Liver (tissue), 9 donors: ENCODE measurements around the gene COX19. TPM values are rescaled to one million over a fixed set of nuclear protein-coding genes. Genes with fewer than 3 reads are reported as not detected.
"Not testable (repeated sequence)": the region's sequence is repeated elsewhere in the genome, so short reads cannot be mapped to it uniquely, and the experiment has no call there.

Source experiments
- DNase-seq: peaks from one replicate; pipeline ENCODE4 v3.0.0-alpha.2; 2017; ENCODE audit warnings: low spot score
- H3K27ac ChIP-seq, 2 donors: one replicate each; pipeline ENCODE4 v1.7.0; 2013; ENCODE audit warnings: inconsistent platforms in 2 of 2, low read length in 2 of 2, control low read depth in 1 of 2, low read depth in 1 of 2, mild to moderate bottlenecking in 1 of 2
- H3K27me3 ChIP-seq, 4 donors: one replicate each; pipeline versions ENCODE4 v1.6.1 to v1.7.0; 2013; ENCODE audit warnings: low read length in 3 of 4, inconsistent platforms in 1 of 4, mild to moderate bottlenecking in 1 of 4, moderate library complexity in 1 of 4; ENCODE audit not compliant: control insufficient read depth in 4 of 4, insufficient read depth in 4 of 4
- H3K36me3 ChIP-seq, 4 donors: one replicate each; pipeline versions ENCODE4 v1.6.1 to v1.7.0; 2013; ENCODE audit warnings: low read length in 3 of 4, mild to moderate bottlenecking in 3 of 4, low read depth in 1 of 4, moderate library complexity in 1 of 4; ENCODE audit not compliant: control insufficient read depth in 4 of 4, insufficient read depth in 3 of 4
- H3K4me1 ChIP-seq, 4 donors: one replicate each; pipeline versions ENCODE4 v1.6.1 to v1.7.0; 2013; ENCODE audit warnings: low read length in 3 of 4, mild to moderate bottlenecking in 3 of 4, moderate library complexity in 1 of 4; ENCODE audit not compliant: control insufficient read depth in 4 of 4, insufficient read depth in 4 of 4
- H3K4me3 ChIP-seq, 3 donors: one replicate each; pipeline versions ENCODE4 v1.6.1 to v1.7.0; 2013; ENCODE audit warnings: low read length in 3 of 3, control low read depth in 1 of 3, low read depth in 1 of 3, mild to moderate bottlenecking in 1 of 3
- H3K9ac ChIP-seq, 2 donors: one replicate each; pipeline ENCODE4 v1.7.0; 2013; ENCODE audit warnings: low read length in 2 of 2, mild to moderate bottlenecking in 2 of 2, moderate library complexity in 2 of 2, control low read depth in 1 of 2, low read depth in 1 of 2
- H3K9me3 ChIP-seq, 4 donors: one replicate each; pipeline versions ENCODE4 v1.6.1 to v1.7.0; 2013; ENCODE audit warnings: low read length in 3 of 4; ENCODE audit not compliant: control insufficient read depth in 4 of 4
- EGR1 ChIP-seq, 2 donors: IDR thresholded peaks; 2 replicates each; pipeline ENCODE4 v1.6.1; 2016 to 2018; ENCODE audit warnings: antibody characterized with exemption in 2 of 2, low read depth in 2 of 2
- FOXA1 ChIP-seq: IDR thresholded peaks from 2 replicates; pipeline ENCODE4 v1.6.1; 2016; ENCODE audit warnings: antibody characterized with exemption
- FOXA2 ChIP-seq: IDR thresholded peaks from 2 replicates; pipeline ENCODE4 v1.6.1; 2016; ENCODE audit warnings: antibody characterized with exemption
- HNF4A ChIP-seq, 2 donors: conservative IDR thresholded peaks; 2 replicates each; pipeline ENCODE4 v1.6.1; 2016; ENCODE audit warnings: antibody characterized with exemption in 2 of 2, mild to moderate bottlenecking in 2 of 2
- HNF4G ChIP-seq: IDR thresholded peaks from 2 replicates; pipeline ENCODE4 v1.6.1; 2016; ENCODE audit warnings: antibody characterized with exemption
- NR2F2 ChIP-seq: IDR thresholded peaks from 2 replicates; pipeline ENCODE4 v1.6.1; 2016; ENCODE audit warnings: antibody characterized with exemption
- REST ChIP-seq: IDR thresholded peaks from 2 replicates; pipeline ENCODE4 v1.6.1; 2016; ENCODE audit warnings: antibody characterized with exemption, mild to moderate bottlenecking
- SP1 ChIP-seq: IDR thresholded peaks from 2 replicates; pipeline ENCODE4 v1.6.1; 2018; ENCODE audit warnings: antibody characterized with exemption, mild to moderate bottlenecking
- TAF1 ChIP-seq: conservative IDR thresholded peaks from 2 replicates; pipeline ENCODE4 v1.6.1; 2016; ENCODE audit warnings: antibody characterized with exemption, mild to moderate bottlenecking
- YY1 ChIP-seq: IDR thresholded peaks from 2 replicates; pipeline ENCODE4 v1.6.1; 2016; ENCODE audit warnings: antibody characterized with exemption, mild to moderate bottlenecking
- ZBTB33 ChIP-seq: IDR thresholded peaks from 2 replicates; pipeline ENCODE4 v1.6.1; 2016; ENCODE audit warnings: antibody characterized with exemption
- WGBS: extraction: QIAGEN DNeasy Blood & Tissue Kit; methylation state at CpG from one replicate; pipeline ENCODE4 v1.1.7; 2013; 5-methylcytosine and 5-hydroxymethylcytosine counted together
- polyA plus RNA-seq, 2 donors: library from polyadenylated mRNA; stranded (reverse) in 1 of 2; unstranded in 1 of 2; fragments of 200-250 nt in 1 of 2; fragments of >200 nt in 1 of 2; fragmentation: Nextera tagmentation in 1 of 2; extraction: Ambion mirVana in 1 of 2; gene quantifications; one replicate each; pipeline versions ENCODE4 v1.2.1 to v1.2.3, GENCODE V29; 2013 to 2015
- total RNA-seq, 2 donors: library from RNA; depleted of rRNA; stranded (reverse); fragments of >200 nt; gene quantifications; one replicate each; pipeline ENCODE4 v1.2.3, GENCODE V29; 2014
- TF ChIP-seq, protein P1 (sequence below): fragments of 150-350 bp; IDR thresholded peaks from 2 replicates; pipeline ENCODE4 v1.5.1; 2017; ENCODE audit warnings: improper control_type of control experiment, low read depth, low read length; ENCODE audit not compliant: missing input control
- TF ChIP-seq, protein P2 (sequence below): IDR thresholded peaks from 2 replicates; pipeline ENCODE4 v1.6.1; 2016; ENCODE audit warnings: antibody characterized with exemption
- donor health status: healthy.
- donor health status: healthy.
- donor health status: healthy.
- donor health status: healthy.
- donor health status: healthy.

Gene COX19
- total and polyA plus RNA-seq, 4 donors = 2.2 to 9.8 (median 4.8) TPM

GRCh38 chr7:960269-960871 is 15.0 kb downstream of the COX19 start:
- peaks cover 0 to 2% (median 0%) of the 10 kb centered on the region in 4 donors for H3K27me3 ChIP-seq
- no peaks in the 10 kb centered on the region for H3K36me3 ChIP-seq
- no peak overlapping the region for H3K9ac ChIP-seq
- H3K4me1 ChIP-seq = peaks cover 0 to 7% (median 2%) of the 10 kb centered on the region in 4 donors
- H3K9me3 ChIP-seq = no peaks in the 10 kb centered on the region
- TF ChIP-seq HNF4A (conservative IDR thresholded peaks at IDR 0.05) (no peak), TAF1 (no peak), REST (no peak), HNF4G (no peak), NR2F2 (no peak), YY1 (no peak), SP1 (no peak), EGR1 (IDR thresholded peaks at IDR 0.05; ENCODE audit: low read depth in 2 of 2) (no peak)
- TF ChIP-seq, protein P1, sequence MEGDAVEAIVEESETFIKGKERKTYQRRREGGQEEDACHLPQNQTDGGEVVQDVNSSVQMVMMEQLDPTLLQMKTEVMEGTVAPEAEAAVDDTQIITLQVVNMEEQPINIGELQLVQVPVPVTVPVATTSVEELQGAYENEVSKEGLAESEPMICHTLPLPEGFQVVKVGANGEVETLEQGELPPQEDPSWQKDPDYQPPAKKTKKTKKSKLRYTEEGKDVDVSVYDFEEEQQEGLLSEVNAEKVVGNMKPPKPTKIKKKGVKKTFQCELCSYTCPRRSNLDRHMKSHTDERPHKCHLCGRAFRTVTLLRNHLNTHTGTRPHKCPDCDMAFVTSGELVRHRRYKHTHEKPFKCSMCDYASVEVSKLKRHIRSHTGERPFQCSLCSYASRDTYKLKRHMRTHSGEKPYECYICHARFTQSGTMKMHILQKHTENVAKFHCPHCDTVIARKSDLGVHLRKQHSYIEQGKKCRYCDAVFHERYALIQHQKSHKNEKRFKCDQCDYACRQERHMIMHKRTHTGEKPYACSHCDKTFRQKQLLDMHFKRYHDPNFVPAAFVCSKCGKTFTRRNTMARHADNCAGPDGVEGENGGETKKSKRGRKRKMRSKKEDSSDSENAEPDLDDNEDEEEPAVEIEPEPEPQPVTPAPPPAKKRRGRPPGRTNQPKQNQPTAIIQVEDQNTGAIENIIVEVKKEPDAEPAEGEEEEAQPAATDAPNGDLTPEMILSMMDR = no peak
- no peak overlapping the region for H3K27ac ChIP-seq
- H3K4me3 ChIP-seq = no peak overlapping the region
- WGBS = 79% methylated on average over 31 of the region's 31 CpGs
- DNase-seq = no peak

GRCh38 chr7:959740-960139 is 15.6 kb downstream of the COX19 start:
- H3K9ac ChIP-seq, H3K4me3 ChIP-seq, H3K27ac ChIP-seq, H3K27me3 ChIP-seq, H3K9me3 ChIP-seq, H3K36me3 ChIP-seq, DNase-seq, H3K4me1 ChIP-seq: not testable (repeated sequence)
- WGBS = 94% methylated on average over 10 of the region's 10 CpGs

DNA sequence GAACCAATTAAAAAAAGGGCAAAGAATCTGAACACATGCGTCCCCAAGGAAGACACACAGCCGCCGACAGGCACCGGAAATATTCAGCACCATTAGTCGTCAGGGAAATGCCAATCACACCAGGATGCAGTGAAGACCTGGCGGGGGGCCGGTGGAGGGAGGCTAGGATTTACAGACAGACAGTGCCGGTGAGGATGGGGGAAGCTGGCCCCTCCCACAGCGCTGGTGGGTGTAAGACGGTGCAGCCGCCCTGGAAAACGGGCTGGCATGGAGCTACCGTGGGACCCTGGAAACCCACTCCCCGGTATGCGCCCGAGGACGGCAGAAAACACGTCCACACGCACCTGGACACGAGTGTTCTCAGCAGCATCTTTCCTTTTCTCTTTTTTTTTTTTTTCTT is 16.1 kb downstream of the COX19 start:
- no peak for TF ChIP-seq REST
- no peak for TF ChIP-seq ZBTB33
- no peak for TF ChIP-seq EGR1 (IDR thresholded peaks at IDR 0.05; ENCODE audit: low read depth in 2 of 2)
- no peak for TF ChIP-seq SP1
- no peak for TF ChIP-seq FOXA1
- TF ChIP-seq, protein P2, sequence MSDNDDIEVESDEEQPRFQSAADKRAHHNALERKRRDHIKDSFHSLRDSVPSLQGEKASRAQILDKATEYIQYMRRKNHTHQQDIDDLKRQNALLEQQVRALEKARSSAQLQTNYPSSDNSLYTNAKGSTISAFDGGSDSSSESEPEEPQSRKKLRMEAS = no peak
- TF ChIP-seq TAF1 = no peak
- no peak for TF ChIP-seq HNF4A (conservative IDR thresholded peaks at IDR 0.05)
- no peak for TF ChIP-seq YY1
- no peak for TF ChIP-seq FOXA2
- H3K9ac ChIP-seq = no peak overlapping the region
- H3K27ac ChIP-seq = no peak overlapping the region
- no peak for DNase-seq
- no peak overlapping the region for H3K4me3 ChIP-seq
- H3K36me3 ChIP-seq = no peaks in the 10 kb centered on the region
- peaks cover 0 to 4% (median under 1%) of the 10 kb centered on the region in 4 donors for H3K4me1 ChIP-seq
- peaks cover 0 to 4% (median 1%) of the 10 kb centered on the region in 4 donors for H3K27me3 ChIP-seq
- 75% methylated on average over 20 of the region's 20 CpGs for WGBS
- no peaks in the 10 kb centered on the region for H3K9me3 ChIP-seq
